Pancreas (tissue), 10 donors: Measurements from ENCODE around the gene MRPL18. TPM values are rescaled to one million over a fixed set of nuclear protein-coding genes. Genes with fewer than 3 reads are reported as not detected.

Source experiments
- ATAC-seq, 4 donors: fragments of 200-7000 bp; cut with Tn5 transposase; one replicate each; pipeline versions ENCODE4 v1.8.0 to v1.9.1; 2020; ENCODE audit warnings: mild to moderate bottlenecking in 4 of 4, moderate library complexity in 4 of 4
- DNase-seq, 6 donors: peaks; one replicate each; pipeline ENCODE4 v3.0.0-alpha.2; 2020
- FAIRE-seq: peaks from 2 replicates; lab custom pipeline; 2012; peaks lifted over from hg19 to GRCh38; lab: Jason Lieb, UNC
- H3K27ac ChIP-seq, 4 donors: fragments of 200-600 bp; sonication (generic); 1 replicate in 3 of 4; 2 replicates in 1 of 4; pipeline versions ENCODE4 v1.5.0 to v1.8.0; 2020
- H3K27me3 ChIP-seq, 4 donors: fragments of 200-600 bp; one replicate each; pipeline ENCODE4 v1.8.0; 2021
- H3K36me3 ChIP-seq, 3 donors: fragments of 200-600 bp; sonication (generic) in 1 of 3; one replicate each; pipeline versions ENCODE4 v1.5.0 to v1.8.0; 2020 to 2021
- H3K4me1 ChIP-seq, 3 donors: fragments of 200-600 bp; one replicate each; pipeline ENCODE4 v1.8.0; 2021
- H3K4me3 ChIP-seq, 4 donors: fragments of 200-600 bp; sonication (generic) in 2 of 4; one replicate each; pipeline versions ENCODE4 v1.5.0 to v1.8.0; 2020 to 2021
- H3K9me3 ChIP-seq, 4 donors: fragments of 200-600 bp; one replicate each; pipeline ENCODE4 v1.8.0; 2021
- WGBS, 2 donors: extraction: QIAGEN DNeasy Blood & Tissue Kit; methylation state at CpG; one replicate each; pipeline ENCODE4 v1.1.7; 2013; 5-methylcytosine and 5-hydroxymethylcytosine counted together
- intact Hi-C, 3 donors: fragments of 100-400 bp; cut with DNase I; formaldehyde crosslinking; loops; one replicate each; pipeline versions ENCODE4 v1.11.1 to v1.14.2; 2022
- polyA plus RNA-seq, 2 donors: library from polyadenylated mRNA; stranded (reverse); fragments of 200-250 nt; gene quantifications; one replicate each; pipeline ENCODE4 v1.2.3, GENCODE V29; 2013
- total RNA-seq, 6 donors: library from RNA; stranded (reverse); fragmentation: NEBNext Ultra II Directional in 4 of 6; extraction: Animal tissue kit (Norgen Biotek cat#: 25700) in 4 of 6; gene quantifications; one replicate each; pipeline versions ENCODE4 v1.2.1 to v1.2.4, GENCODE V29; 2021 to 2023
- TF ChIP-seq, protein P1 (sequence below), 4 donors: fragments of 200-600 bp; sonication (generic) in 3 of 4; IDR thresholded peaks; one replicate each; pipeline versions ENCODE4 v1.5.0 to v1.8.0; 2021; ENCODE audit warnings: antibody characterized with exemption in 4 of 4
- donor health status: healthy with polysubstance abuse.
- donor health status: DM: no; HTN: no; CAD: no; lungs with moderate emphysema.
- donor health status: DM: no; HTN: no; CAD: no.
- donor health status: control.
- donor health status: control.
- donor health status: Bipolar disorder and iron deficiency.
- donor health status: DM: yes; HTN: yes; CAD: no.
- donor health status: DM: no; HTN: no; CAD: no.
- donor health status: DM: no; HTN: no; CAD: no.
- donor health status: DM: yes; HTN: yes; CAD: no.

The MRPL18 gene
- total and polyA plus RNA-seq, 8 donors, result 19.3 to 47.9 (median 27.1) TPM

DNA sequence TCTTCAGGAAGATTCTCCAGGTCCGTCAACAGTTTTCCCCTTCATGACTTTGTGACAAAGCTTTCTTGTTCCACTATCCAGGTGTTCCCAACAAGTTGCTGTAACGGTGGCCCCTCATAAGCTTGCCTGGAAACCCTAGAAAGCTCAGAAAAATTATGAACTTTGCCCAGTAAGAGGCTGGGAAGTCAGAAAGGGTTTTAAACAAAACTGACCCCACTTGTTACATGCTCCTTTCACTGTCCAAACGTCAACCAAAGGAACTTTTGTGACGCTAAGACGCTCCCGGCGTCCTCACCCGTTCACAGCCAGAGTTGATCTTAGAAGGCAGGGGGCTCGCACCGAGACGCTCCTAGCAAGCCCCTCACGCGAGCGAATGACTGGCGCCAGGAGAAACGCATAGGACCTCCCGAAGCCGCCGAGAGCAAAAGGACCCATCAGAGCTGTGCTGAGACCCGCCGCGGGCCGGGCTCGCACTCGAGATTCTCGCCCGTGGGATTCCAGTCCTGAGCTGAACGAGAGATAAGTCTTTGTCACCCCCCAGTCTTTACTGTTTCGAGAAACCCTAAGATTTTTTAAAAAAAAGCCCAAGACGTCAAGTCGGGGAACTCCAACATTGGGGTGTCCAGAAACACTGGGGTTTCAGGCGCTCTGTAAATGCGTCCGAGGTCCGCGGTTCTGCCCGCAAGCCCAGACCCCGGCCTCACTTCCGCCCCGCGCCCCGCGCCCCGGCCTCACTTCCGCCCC lies 29.0 kb upstream of the MRPL18 start:
- H3K9me3 ChIP-seq, result no peaks in the 10 kb centered on the region
- TF ChIP-seq, protein P1, sequence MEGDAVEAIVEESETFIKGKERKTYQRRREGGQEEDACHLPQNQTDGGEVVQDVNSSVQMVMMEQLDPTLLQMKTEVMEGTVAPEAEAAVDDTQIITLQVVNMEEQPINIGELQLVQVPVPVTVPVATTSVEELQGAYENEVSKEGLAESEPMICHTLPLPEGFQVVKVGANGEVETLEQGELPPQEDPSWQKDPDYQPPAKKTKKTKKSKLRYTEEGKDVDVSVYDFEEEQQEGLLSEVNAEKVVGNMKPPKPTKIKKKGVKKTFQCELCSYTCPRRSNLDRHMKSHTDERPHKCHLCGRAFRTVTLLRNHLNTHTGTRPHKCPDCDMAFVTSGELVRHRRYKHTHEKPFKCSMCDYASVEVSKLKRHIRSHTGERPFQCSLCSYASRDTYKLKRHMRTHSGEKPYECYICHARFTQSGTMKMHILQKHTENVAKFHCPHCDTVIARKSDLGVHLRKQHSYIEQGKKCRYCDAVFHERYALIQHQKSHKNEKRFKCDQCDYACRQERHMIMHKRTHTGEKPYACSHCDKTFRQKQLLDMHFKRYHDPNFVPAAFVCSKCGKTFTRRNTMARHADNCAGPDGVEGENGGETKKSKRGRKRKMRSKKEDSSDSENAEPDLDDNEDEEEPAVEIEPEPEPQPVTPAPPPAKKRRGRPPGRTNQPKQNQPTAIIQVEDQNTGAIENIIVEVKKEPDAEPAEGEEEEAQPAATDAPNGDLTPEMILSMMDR (IDR thresholded peaks at IDR 0.05), result no peak
- DNase-seq (peak in 5 of 6 donors; percentile 29 to 68 (median 31)), FAIRE-seq (no peak), ATAC-seq (no peak)
- H3K27me3 ChIP-seq, result no peaks in the 10 kb centered on the region
- peaks cover 0 to 3% (median 0%) of the 10 kb centered on the region in 3 donors for H3K36me3 ChIP-seq
- intact Hi-C loops, result no loop called here
- H3K27ac ChIP-seq, result peak overlapping the region; percentile 89 to 95 (median 91)
- H3K4me1 ChIP-seq, result no peaks in the 10 kb centered on the region
- peak overlapping the region; percentile 57 to 94 (median 68) for H3K4me3 ChIP-seq
- WGBS, 2 donors, result 2 to 7% methylated on average over 40 to 45 of the region's 45 CpGs

DNA sequence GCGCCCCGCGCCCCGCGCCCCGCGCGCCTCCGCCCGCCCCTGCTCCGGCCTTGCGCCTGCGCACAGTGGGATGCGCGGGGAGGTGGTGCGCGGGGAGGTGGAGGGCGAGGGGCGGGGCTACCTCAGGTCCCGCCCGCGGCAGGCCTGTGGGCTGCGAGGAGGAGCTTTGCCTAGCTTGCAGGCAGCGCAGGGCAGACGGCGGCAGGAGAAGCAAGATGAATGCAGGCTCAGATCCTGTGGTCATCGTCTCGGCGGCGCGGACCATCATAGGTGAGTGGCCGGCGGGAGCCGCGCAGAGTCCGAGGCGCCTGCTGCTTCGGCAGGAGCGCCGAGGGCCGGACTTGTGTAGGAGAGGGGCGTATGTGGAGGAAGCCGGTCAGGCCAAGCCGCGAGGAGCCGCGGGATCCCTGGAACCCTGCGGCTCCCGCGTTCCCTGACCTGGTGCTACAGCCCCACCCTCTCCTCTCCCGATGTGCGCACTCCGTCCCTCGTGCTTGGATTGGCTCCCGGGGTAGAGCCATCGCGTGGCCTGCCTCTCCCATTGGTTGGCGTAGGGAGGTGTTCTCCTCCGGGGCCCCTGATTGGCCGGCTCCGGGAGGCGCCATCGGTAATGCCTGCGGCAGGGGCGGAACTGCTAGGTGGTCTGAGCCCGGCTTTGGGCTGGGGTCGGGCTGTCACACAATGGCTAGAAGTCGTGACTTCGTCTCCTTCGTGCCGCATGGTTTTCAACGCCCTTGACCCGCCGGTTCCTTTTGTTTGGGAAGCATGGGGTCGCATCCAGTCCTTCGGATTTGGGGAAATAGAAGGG lies 28.2 kb upstream of the MRPL18 start, which contains the start of gene ACAT2:
TSS of gene ACAT2 (plus strand) at position 173 of the 808 bp plus-strand sequence. CDS start at position 216, 43 bp downstream.
- intact Hi-C loops, result no loop called here
- Histone ChIP-seq H3K4me1 (no peaks in the 10 kb centered on the region), H3K27me3 (no peaks in the 10 kb centered on the region), H3K9me3 (no peaks in the 10 kb centered on the region), H3K4me3 (peak within 1 kb of the TSS; percentile 57 to 94 (median 68)), H3K27ac (peak within 1 kb of the TSS; percentile 89 to 95 (median 91)), H3K36me3 (peaks cover 0 to 3% (median 0%) of the 10 kb centered on the region in 3 donors)
- peak; percentile 94 to 98 (median 96) for DNase-seq
- FAIRE-seq, result peak; percentile 23
- 0 to 1% methylated on average over 64 to 76 of the region's 76 CpGs for WGBS, 2 donors
- peak; percentile 97 to 99 (median 97) for ATAC-seq
- TF ChIP-seq, protein P1 (IDR thresholded peaks at IDR 0.05), result no peak

DNA sequence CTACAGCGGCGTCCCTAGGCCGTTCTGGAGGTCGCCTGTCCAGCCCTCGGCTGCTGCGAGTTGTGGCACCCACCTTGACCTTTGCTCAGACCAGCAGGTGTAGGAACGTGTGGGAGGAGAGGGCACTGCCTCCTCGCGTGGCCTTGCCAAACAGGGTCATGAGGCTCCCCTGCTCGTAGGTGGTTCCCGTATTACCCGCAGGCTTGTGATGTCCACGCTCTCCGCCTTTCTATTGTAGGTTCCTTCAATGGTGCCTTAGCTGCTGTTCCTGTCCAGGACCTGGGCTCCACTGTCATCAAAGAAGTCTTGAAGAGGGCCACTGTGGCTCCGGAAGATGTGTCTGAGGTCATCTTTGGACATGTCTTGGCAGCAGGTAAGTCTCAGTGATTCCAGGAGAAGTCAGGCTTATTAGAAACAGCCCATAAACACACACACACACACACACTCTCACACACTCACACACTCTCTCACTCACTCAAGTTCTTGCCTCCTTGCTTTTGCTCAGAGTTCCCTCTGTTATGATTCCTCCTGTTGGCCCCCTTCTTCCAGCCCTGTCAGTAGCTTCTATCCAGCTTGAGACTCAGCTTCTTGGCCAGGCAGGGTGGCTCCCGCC lies 27.5 kb upstream of the MRPL18 start:
- ATAC-seq (peak in 3 of 4 donors; percentile 1 to 15 (median 14)), FAIRE-seq (no peak), DNase-seq (peak in 2 of 6 donors; percentile 21 to 70)
- TF ChIP-seq, protein P1 (IDR thresholded peaks at IDR 0.05), result no peak
- Histone ChIP-seq H3K27ac (peak overlapping the region; percentile 89 to 95 (median 91)), H3K4me3 (peak overlapping the region; percentile 57 to 94 (median 68)), H3K4me1 (no peaks in the 10 kb centered on the region), H3K27me3 (no peaks in the 10 kb centered on the region), H3K9me3 (no peaks in the 10 kb centered on the region), H3K36me3 (no peaks in the 10 kb centered on the region)
- intact Hi-C loops, result no loop called here
- WGBS, 2 donors, result 9 to 12% methylated on average over 16 of the region's 16 CpGs

DNA sequence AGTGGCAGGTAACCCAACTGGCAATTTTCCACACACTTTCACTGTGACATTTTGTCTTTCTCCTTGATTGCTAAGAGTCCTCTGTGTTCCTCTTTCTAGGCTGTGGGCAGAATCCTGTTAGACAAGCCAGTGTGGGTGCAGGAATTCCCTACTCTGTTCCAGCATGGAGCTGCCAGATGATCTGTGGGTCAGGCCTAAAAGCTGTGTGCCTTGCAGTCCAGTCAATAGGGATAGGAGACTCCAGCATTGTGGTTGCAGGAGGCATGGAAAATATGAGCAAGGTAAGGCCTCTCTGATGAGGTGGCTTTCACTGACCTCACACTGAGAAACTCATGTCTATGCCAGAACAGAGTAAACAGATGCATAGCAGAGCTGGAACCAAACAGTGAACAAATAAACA lies 23.4 kb upstream of the MRPL18 start:
- no peak for ATAC-seq
- no peaks in the 10 kb centered on the region for H3K4me1 ChIP-seq
- TF ChIP-seq, protein P1 (IDR thresholded peaks at IDR 0.05), result no peak
- H3K27me3 ChIP-seq, result no peaks in the 10 kb centered on the region
- DNase-seq, result no peak
- H3K9me3 ChIP-seq, result no peaks in the 10 kb centered on the region
- H3K36me3 ChIP-seq, result peaks cover 0 to 8% (median 0%) of the 10 kb centered on the region in 3 donors
- FAIRE-seq, result no peak
- no peak overlapping the region for H3K4me3 ChIP-seq
- H3K27ac ChIP-seq, result no peak overlapping the region
- intact Hi-C loops, result no loop called here
